Keratinocyte (primary cell): ENCODE results near the gene PXDN.

Experiments
- CTCF ChIP-seq, 3 experiments: IDR thresholded peaks in 1 of 3; conservative IDR thresholded peaks in 1 of 3; optimal IDR thresholded peaks in 1 of 3; 2 replicates in 2 of 3; 3 replicates in 1 of 3; pipeline versions ENCODE3 to v1.5.1; 2011; ENCODE audit warnings: low read length in 3 of 3, mild to moderate bottlenecking in 3 of 3, moderate library complexity in 2 of 3, control low read depth in 1 of 3, inconsistent platforms in 1 of 3; ENCODE audit not compliant: insufficient read depth in 2 of 3; ENCODE audit errors: extremely low read depth in 1 of 3
- EZH2 ChIP-seq: IDR thresholded peaks from one replicate; pipeline ENCODE4 v1.6.1; 2012; ENCODE audit warnings: inconsistent platforms, mild to moderate bottlenecking, low read length, moderate library complexity

GRCh38 chr2:1777156-1777555 lies 32.8 kb upstream of the PXDN start:
- TF ChIP-seq CTCF (optimal IDR thresholded peaks at IDR 0.05 in 1 of 3, IDR thresholded peaks at IDR 0.05 in 1 of 3, conservative IDR thresholded peaks at IDR 0.05 in 1 of 3; ENCODE audit: extremely low read depth in 1 of 3, insufficient read depth in 2 of 3, low read length in 3 of 3) (no peak), EZH2 (no peak)
